GM23248 (cell line): ENCODE data around the gene BPHL. TPM values are rescaled to one million over a fixed set of nuclear protein-coding genes. Genes with fewer than 3 reads are reported as not detected.
"Not testable (repeated sequence)": the region's sequence is repeated elsewhere in the genome, so short reads cannot be mapped to it uniquely, and the experiment has no call there.

Experiments
- DNase-seq: peaks from one replicate; pipeline ENCODE4 v3.0.0-alpha.2; 2015
- H2AFZ ChIP-seq: fragments of 200-600 bp; sonication (generic); 2 replicates; pipeline ENCODE4 v1.6.1; 2016; ENCODE audit warnings: antibody characterized with exemption
- H3F3A ChIP-seq: fragments of 200-600 bp; sonication (generic); 2 replicates; pipeline ENCODE4 v1.6.1; 2016; ENCODE audit warnings: mild to moderate bottlenecking, antibody characterized with exemption, mixed run types; ENCODE audit not compliant: insufficient read depth
- H3K27ac ChIP-seq: fragments of 200-600 bp; sonication (generic); 2 replicates; pipeline ENCODE4 v1.5.1; 2016; ENCODE audit warnings: mild to moderate bottlenecking
- H3K27me3 ChIP-seq: fragments of 200-600 bp; sonication (generic); replicated peaks from 2 replicates; pipeline ENCODE4 v1.6.1; 2016; ENCODE audit warnings: mild to moderate bottlenecking; ENCODE audit not compliant: insufficient read depth
- H3K36me3 ChIP-seq: fragments of 200-600 bp; sonication (generic); 2 replicates; pipeline ENCODE4 v1.6.1; 2016; ENCODE audit warnings: low read depth, mild to moderate bottlenecking
- H3K4me1 ChIP-seq: fragments of 200-600 bp; sonication (generic); 2 replicates; pipeline ENCODE4 v1.6.1; 2016; ENCODE audit warnings: mild to moderate bottlenecking; ENCODE audit not compliant: insufficient read depth
- H3K4me2 ChIP-seq: fragments of 200-600 bp; sonication (generic); one replicate; pipeline ENCODE4 v1.6.1; 2016; ENCODE audit warnings: mild to moderate bottlenecking; ENCODE audit not compliant: unreplicated experiment
- H3K4me3 ChIP-seq: fragments of 200-600 bp; sonication (generic); 2 replicates; pipeline ENCODE4 v1.5.1; 2016; ENCODE audit warnings: mild to moderate bottlenecking
- H3K79me2 ChIP-seq: fragments of 200-600 bp; sonication (generic); 2 replicates; pipeline ENCODE4 v1.6.1; 2016; ENCODE audit warnings: mild to moderate bottlenecking; ENCODE audit not compliant: insufficient read depth
- H3K9ac ChIP-seq: fragments of 200-600 bp; sonication (generic); 2 replicates; pipeline ENCODE4 v1.6.1; 2016; ENCODE audit warnings: mild to moderate bottlenecking
- H3K9me2 ChIP-seq: fragments of 200-600 bp; sonication (generic); 2 replicates; pipeline ENCODE4 v1.6.1; 2016; ENCODE audit warnings: mixed run types, mild to moderate bottlenecking, moderate library complexity; ENCODE audit not compliant: insufficient read depth
- H3K9me3 ChIP-seq: fragments of 200-600 bp; sonication (generic); one replicate; pipeline ENCODE4 v1.6.1; 2017; ENCODE audit warnings: low read depth
- H4K20me1 ChIP-seq: fragments of 200-600 bp; sonication (generic); 2 replicates; pipeline ENCODE4 v1.6.0; 2016; ENCODE audit not compliant: insufficient read depth
- EZH2 ChIP-seq: fragments of 200-600 bp; sonication (generic); IDR thresholded peaks from 2 replicates; pipeline ENCODE4 v1.6.1; 2018; ENCODE audit warnings: antibody characterized with exemption, mild to moderate bottlenecking; ENCODE audit not compliant: insufficient read depth, poor library complexity, severe bottlenecking
- EZH2phosphoT487 ChIP-seq: fragments of 200-600 bp; sonication (generic); IDR thresholded peaks from 2 replicates; pipeline ENCODE4 v1.6.1; 2018; ENCODE audit warnings: antibody characterized with exemption, moderate library complexity, mild to moderate bottlenecking, low read depth; ENCODE audit not compliant: insufficient read depth
- WGBS, 2 experiments: methylation state at CpG; one replicate each; pipeline ENCODE4 v1.1.6; 2015 to 2017; ENCODE audit warnings: low lambda C conversion rate in 2 of 2, low coverage in 1 of 2; ENCODE audit errors: missing lambda C conversion rate in 2 of 2; 5-methylcytosine and 5-hydroxymethylcytosine counted together
- in situ Hi-C: fragments of 300-500 bp; cut with MboI; formaldehyde crosslinking; loops from 2 replicates; pipeline ENCODE4 v1.15.0; 2020
- polyA plus RNA-seq: library from polyadenylated mRNA; unstranded; fragments of >200 nt; fragmentation: Nextera tagmentation; extraction: Ambion mirVana; gene quantifications from 2 replicates; pipeline ENCODE4 v1.2.1, GENCODE V29; 2016
- total RNA-seq: library from RNA; depleted of rRNA; stranded (reverse); fragments of >200 nt; shearing (Covaris generic); gene quantifications from 2 replicates; pipeline ENCODE4 v1.2.3, GENCODE V29; 2014

Gene BPHL
- total and polyA plus RNA-seq, 2 experiments from 2014 or later: 8.5 to 20.2 TPM

DNA sequence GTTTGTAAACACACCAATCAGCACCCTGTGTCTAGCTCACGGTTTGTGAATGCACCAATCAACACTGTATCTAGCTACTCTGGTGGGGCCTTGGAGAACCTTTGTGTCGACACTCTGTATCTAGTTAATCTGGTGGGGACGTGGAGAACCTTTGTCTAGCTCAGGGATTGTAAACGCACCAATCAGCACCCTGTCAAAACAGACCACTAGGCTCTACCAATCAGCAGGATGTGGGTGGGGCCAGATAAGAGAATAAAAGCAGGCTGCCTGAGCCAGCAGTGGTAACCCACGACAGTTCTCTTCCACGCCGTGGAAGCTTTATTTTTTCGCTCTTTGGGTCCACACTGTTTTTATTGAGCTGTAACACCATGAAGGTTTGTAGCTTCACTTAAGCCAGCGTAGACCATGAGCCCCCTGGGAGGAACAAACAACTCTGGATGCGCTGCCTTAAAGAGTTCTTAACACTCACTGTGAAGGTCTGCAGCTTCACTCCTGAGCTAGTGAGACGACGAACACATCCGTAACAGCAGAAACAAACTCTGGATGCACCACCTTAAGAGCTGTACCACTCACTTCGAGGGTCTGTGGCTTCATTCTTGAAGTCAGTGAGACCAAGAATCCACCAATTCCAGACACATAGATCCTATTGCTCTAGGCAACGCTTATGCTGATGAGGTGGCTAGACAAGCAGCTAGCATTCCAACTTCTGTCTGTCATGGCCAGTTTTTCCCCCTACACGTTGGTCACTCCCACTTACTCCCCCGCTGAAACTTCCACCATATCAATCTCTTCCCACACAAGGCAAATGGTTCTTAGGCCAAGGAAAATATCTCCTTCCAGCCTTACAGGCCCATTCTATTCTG is 53.0 kb downstream of the BPHL start:
- H3K27ac ChIP-seq, H3K79me2 ChIP-seq, DNase-seq, H3K9me2 ChIP-seq, H3K36me3 ChIP-seq, H3K9ac ChIP-seq, H3K4me1 ChIP-seq, H2AFZ ChIP-seq, H3K4me2 ChIP-seq, H3K27me3 ChIP-seq, H4K20me1 ChIP-seq, H3K4me3 ChIP-seq, H3K9me3 ChIP-seq, in situ Hi-C loops, H3F3A ChIP-seq: not testable (repeated sequence)
- WGBS, 2 experiments: 82 to 83% methylated on average over 17 of the region's 17 CpGs

DNA sequence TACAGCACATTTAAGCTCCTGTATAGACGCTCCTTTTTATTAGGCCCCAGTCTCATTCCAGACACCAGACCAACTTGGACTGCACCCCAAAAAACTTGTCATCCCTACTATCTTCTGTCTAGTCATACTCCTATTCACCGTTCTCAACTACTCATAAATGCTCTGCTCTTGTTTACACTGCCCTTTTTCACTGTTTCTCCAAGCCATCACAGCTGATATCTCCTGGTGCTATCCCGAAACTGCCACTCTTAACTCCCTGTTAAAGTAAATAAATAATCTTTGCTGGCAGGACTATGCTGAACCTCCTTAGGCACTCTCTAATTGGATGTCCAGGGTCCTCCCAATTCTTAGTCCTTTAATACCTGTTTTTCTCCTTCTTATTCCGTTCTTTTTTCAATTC is 54.3 kb downstream of the BPHL start:
- H3K4me3 ChIP-seq, H3K36me3 ChIP-seq, DNase-seq, H3K9me2 ChIP-seq, H2AFZ ChIP-seq, H3K79me2 ChIP-seq, H3K9me3 ChIP-seq, H4K20me1 ChIP-seq, H3K27me3 ChIP-seq, H3F3A ChIP-seq, H3K27ac ChIP-seq, H3K4me2 ChIP-seq, H3K4me1 ChIP-seq, in situ Hi-C loops, H3K9ac ChIP-seq: not testable (repeated sequence)
- 74 to 75% methylated on average over 4 of the region's 4 CpGs for WGBS, 2 experiments

DNA sequence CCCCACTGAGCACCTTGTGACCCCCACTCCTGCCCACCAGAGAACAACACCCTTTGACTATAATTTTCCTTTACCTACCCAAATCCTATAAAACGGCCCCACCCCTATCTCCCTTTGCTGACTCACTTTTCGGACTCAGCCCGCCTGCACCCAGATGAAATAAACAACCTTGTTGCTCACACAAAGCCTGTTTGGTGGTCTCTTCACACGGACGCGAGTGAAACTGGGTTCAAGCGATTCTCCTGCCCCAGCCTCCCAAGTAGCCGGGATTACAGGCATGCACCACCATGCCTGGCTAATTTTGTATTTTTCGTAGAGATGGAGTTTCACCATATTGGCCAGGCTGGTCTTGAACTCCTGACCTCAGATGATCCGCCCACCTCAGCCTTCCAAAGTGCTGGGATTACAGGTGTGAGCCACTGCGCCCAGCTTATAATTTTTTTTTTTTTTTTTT is 55.2 kb downstream of the BPHL start:
- H2AFZ ChIP-seq, H3K4me3 ChIP-seq, H3K9ac ChIP-seq, H4K20me1 ChIP-seq, H3K9me2 ChIP-seq, H3K4me1 ChIP-seq, H3K9me3 ChIP-seq, H3K27ac ChIP-seq, DNase-seq, H3K79me2 ChIP-seq, H3F3A ChIP-seq, H3K4me2 ChIP-seq, H3K27me3 ChIP-seq, H3K36me3 ChIP-seq, in situ Hi-C loops: not testable (repeated sequence)
- 87 to 88% methylated on average over 11 of the region's 11 CpGs for WGBS, 2 experiments

- Histone ChIP-seq H3K9ac (no peak overlapping the region), H3K4me3 (no peak overlapping the region), H3F3A (no peaks in the 10 kb centered on the region), H3K27ac (no peak overlapping the region), H3K79me2 (no peaks in the 10 kb centered on the region), H3K4me2 (no peak overlapping the region), H3K36me3 (no peaks in the 10 kb centered on the region), H3K9me2 (no peaks in the 10 kb centered on the region), H2AFZ (no peak overlapping the region), H3K4me1 (no peaks in the 10 kb centered on the region), H3K27me3 (no peaks in the 10 kb centered on the region), H3K9me3 (no peaks in the 10 kb centered on the region), H4K20me1 (no peaks in the 10 kb centered on the region)
- in situ Hi-C loops: no loop called here
- 70 to 80% methylated on average over 11 of the region's 11 CpGs for WGBS, 2 experiments
- DNase-seq: no peak
- TF ChIP-seq EZH2: no peak
- no peak for TF ChIP-seq EZH2phosphoT487
These were observed 57.3 kb downstream of the BPHL start for GRCh38 chr6:3175715-3176402.
